ENCODE data around the gene PDE4D. TPM values are rescaled to one million over a fixed set of nuclear protein-coding genes. Genes with fewer than 3 reads are reported as not detected.
"Not testable (repeated sequence)": the region's sequence is repeated elsewhere in the genome, so short reads cannot be mapped to it uniquely, and the experiment has no call there.

The PDE4D gene
- total RNA-seq, 4 donors from 2014 or later: 15.9 to 66.3 (median 48.7) TPM

DNA sequence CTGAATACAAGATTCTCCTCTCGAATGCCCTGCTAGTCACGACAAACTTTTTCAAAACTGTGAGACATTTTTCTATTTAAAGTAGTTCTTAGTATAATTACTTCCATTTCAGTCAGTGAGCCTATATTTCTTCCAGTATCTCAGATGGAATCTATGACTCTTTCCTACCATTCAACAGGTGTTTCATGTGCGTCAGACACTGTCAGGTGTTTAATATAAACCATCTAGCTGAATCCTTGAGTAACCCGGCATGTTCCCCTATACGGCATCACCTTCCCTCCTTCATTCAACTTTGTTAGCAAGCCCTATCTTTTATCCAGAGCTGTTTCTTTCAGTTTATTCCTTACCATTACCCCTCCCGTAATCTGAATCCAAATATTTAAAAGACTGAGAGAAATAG is 891.8 kb downstream of the PDE4D start:
- no peaks in the 10 kb centered on the region for H3K9me3 ChIP-seq
- TF ChIP-seq POLR2A (IDR thresholded peaks at IDR 0.05) (no peak), CTCF (IDR thresholded peaks at IDR 0.05) (no peak), EP300 (IDR thresholded peaks at IDR 0.05) (no peak)
- DNase-seq (ENCODE audit: low spot score in 2 of 2): no peak
- no peak overlapping the region for H3K27ac ChIP-seq
- 89 to 92% methylated on average over 6 of the region's 6 CpGs for WGBS, 2 donors
- H3K27me3 ChIP-seq: no peaks in the 10 kb centered on the region
- peaks cover 0 to 16% (median 2%) of the 10 kb centered on the region in 4 donors for H3K4me1 ChIP-seq
- no peak overlapping the region for H3K4me3 ChIP-seq
- H3K36me3 ChIP-seq: no peaks in the 10 kb centered on the region

DNA sequence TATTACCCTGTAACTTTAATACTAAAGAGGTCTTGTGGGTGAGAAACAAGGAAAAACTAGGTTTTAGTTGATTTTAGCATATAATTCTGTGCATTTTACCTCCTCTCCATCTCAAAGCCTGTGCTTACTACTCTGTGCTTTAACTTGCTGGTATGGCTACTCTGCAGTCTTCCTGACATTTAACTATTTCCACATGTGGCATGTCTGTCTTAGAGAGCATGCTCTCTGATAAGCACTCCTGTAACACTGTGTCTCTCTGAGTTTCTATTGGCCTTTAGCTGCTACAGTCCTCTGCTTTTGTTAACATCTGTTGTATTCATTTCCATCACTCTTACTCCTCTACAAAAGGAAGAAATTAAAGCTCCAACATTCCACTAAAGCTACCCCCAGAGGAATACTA is 892.4 kb downstream of the PDE4D start:
- Histone ChIP-seq H3K4me3 (no peak overlapping the region), H3K4me1 (peaks cover 0 to 16% (median 2%) of the 10 kb centered on the region in 4 donors), H3K27ac (no peak overlapping the region), H3K36me3 (no peaks in the 10 kb centered on the region), H3K27me3 (no peaks in the 10 kb centered on the region), H3K9me3 (no peaks in the 10 kb centered on the region)
- TF ChIP-seq POLR2A (IDR thresholded peaks at IDR 0.05): no peak
- TF ChIP-seq CTCF (IDR thresholded peaks at IDR 0.05): no peak
- TF ChIP-seq EP300 (IDR thresholded peaks at IDR 0.05): no peak
- no peak for DNase-seq (ENCODE audit: low spot score in 2 of 2)

- no peak overlapping the region for H3K4me3 ChIP-seq
- H3K4me1 ChIP-seq: peaks cover 0 to 16% (median 2%) of the 10 kb centered on the region in 4 donors
- H3K27me3 ChIP-seq: no peaks in the 10 kb centered on the region
- 84% methylated on average over 3 of the region's 3 CpGs for WGBS, 2 donors
- DNase-seq (ENCODE audit: low spot score in 2 of 2): no peak
- TF ChIP-seq POLR2A (IDR thresholded peaks at IDR 0.05): no peak
- no peak for TF ChIP-seq CTCF (IDR thresholded peaks at IDR 0.05)
- TF ChIP-seq EP300 (IDR thresholded peaks at IDR 0.05): no peak
- no peaks in the 10 kb centered on the region for H3K36me3 ChIP-seq
- no peaks in the 10 kb centered on the region for H3K9me3 ChIP-seq
- H3K27ac ChIP-seq: no peak overlapping the region
Measured at GRCh38 chr5:59000211-59000610, 893.3 kb downstream of the PDE4D start.

- TF ChIP-seq CTCF (IDR thresholded peaks at IDR 0.05) (no peak), POLR2A (IDR thresholded peaks at IDR 0.05) (no peak), EP300 (IDR thresholded peaks at IDR 0.05) (no peak)
- Histone ChIP-seq H3K4me3 (no peak overlapping the region), H3K36me3 (no peaks in the 10 kb centered on the region), H3K4me1 (peaks cover 0 to 16% (median 2%) of the 10 kb centered on the region in 4 donors), H3K27ac (no peak overlapping the region), H3K9me3 (no peaks in the 10 kb centered on the region), H3K27me3 (no peaks in the 10 kb centered on the region)
- no peak for DNase-seq (ENCODE audit: low spot score in 2 of 2)
- WGBS, 2 donors: 91 to 96% methylated on average over 7 of the region's 7 CpGs
Measured at GRCh38 chr5:58999804-59000203, 893.7 kb downstream of the PDE4D start.

DNA sequence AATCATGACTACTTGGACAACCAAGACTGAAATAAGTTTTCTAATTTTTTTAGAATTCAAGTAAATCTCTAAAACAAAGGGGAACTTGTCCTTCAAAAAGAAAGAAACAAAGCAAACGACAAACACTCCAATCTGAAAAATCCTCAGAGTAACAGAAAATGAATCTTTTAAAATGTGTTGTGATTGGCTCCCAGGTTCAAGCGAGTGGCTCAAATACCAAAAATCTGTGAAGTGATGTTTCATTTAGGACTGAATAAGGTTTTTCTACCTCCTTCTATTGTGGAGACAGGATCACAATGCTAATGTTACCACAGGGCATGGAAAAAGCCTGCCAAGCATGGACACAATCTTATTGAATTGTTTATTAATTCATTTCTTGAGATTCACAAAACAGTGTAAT is 895.0 kb downstream of the PDE4D start:
- 24 to 29% methylated on average over 2 of the region's 2 CpGs for WGBS, 2 donors
- Histone ChIP-seq H3K9me3 (no peaks in the 10 kb centered on the region), H3K36me3 (no peaks in the 10 kb centered on the region), H3K27me3 (no peaks in the 10 kb centered on the region), H3K27ac (peak overlapping the region in 2 of 4 donors; percentile 4 to 12), H3K4me1 (peaks cover 0 to 16% (median 2%) of the 10 kb centered on the region in 4 donors), H3K4me3 (no peak overlapping the region)
- no peak for DNase-seq (ENCODE audit: low spot score in 2 of 2)
- TF ChIP-seq EP300 (IDR thresholded peaks at IDR 0.05): no peak
- no peak for TF ChIP-seq CTCF (IDR thresholded peaks at IDR 0.05)
- TF ChIP-seq POLR2A (IDR thresholded peaks at IDR 0.05): no peak

DNA sequence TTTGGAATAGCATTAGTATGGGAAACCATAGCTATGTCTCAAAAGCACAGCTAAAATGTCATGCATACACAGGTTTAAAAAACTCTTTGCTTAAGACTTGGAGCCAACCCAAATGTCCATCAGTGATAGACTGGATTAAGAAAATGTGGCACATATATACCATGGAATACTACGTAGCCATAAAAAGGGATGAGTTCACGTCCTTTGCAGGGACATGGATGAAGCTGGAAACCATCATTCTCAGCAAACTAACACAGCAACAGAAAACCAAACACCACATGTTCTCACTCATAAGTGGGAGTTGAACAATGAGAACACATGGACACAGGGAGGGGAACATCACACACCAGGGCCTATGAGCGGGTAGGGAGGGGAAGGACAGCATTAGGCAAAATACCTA is 897.7 kb downstream of the PDE4D start:
- H3K27ac ChIP-seq; H3K4me3 ChIP-seq; H3K36me3 ChIP-seq; DNase-seq (ENCODE audit: low spot score in 2 of 2); H3K9me3 ChIP-seq; H3K27me3 ChIP-seq: not testable (repeated sequence)
- 95 to 96% methylated on average over 3 of the region's 3 CpGs for WGBS, 2 donors
- peaks cover 0 to 11% (median 2%) of the 10 kb centered on the region in 4 donors for H3K4me1 ChIP-seq

Measured in tibial nerve (tissue), 4 donors.